ENCODE results near the gene TNS2.
"Not testable (repeated sequence)": the region's sequence is repeated elsewhere in the genome, so short reads cannot be mapped to it uniquely, and the experiment has no call there.

Gene TNS2

DNA sequence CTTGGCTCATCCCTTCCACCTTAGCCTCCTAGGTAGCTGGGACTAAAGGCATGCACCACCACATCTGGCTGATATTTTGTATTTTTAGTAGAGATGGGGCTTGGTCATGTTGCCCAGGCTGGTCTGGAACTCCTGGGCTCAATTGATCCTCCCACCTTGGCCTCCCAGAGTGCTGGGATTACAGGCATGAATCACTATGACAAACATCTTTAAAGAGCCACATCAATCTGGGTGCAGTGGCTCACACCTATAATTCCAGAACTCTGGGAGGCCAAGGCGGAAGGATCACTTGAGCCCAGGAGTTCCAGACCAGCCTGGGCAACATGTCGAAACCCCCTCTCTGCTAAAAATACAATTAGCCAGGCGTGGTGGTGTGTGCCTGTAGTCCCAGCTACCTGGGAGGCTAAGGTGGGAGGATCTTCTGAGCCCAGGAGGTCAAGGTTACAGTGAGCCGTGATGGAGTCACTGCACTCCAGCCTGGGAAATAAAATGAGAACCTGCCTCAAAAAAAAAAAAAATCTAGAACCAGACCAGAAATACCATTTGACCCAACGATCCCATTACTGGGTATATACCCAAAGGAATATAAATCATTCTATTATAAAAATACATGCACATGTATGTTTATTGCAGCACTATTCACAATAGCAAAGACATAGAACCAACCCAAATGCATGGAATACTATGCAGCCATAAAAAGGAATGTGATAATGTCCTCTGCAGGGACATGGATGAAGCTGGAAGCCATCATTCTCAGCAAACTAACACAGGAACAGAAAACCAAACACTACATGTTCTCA is 45.1 kb downstream of the TNS2 start:
- not testable (repeated sequence) for DNase-seq

DNA sequence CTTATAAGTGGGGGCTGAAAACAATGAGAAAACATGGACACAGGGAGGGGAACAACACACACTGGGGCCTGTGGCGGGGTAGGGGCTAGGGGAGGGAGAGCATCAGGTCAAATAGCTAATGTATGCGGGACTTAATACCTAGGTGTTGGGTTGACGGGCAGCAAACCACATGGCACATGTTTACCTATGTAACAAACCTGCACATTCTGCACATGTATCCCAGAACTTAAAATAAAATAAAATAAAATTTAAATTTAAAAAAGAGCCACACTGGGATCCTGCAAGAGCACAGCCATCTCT is 45.7 kb downstream of the TNS2 start:
- not testable (repeated sequence) for DNase-seq

DNA sequence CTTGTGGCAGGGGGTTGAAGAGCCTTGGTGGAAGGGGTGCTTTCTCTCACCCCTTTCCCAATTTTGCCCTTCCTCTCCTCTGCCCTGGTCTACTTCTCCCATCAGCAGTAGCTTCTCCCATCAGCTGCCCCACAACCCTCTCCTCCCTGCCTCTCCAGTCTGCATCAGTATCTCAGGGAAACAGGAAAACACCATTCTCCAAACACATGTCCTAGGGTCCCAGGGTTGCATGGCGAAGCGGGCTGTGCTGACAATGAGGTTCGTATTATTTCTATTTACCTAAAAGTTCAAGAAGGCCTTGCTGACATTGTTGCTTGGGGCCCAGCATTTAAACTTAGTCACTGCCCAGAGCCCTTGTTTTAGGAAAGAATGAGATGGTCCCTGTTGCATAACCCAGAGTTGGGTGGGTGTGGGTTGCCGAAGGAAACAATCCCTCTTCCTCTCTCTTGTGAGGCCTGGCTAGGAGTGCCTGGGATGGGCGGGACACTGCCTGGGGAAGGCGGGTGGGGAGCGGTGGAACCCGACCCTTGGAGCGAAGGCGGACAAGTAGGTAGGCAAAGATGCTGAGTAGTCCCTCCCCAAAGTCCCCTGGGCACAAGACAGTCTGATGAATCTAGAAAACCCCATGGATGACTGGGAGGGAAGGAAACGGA is 46.4 kb downstream of the TNS2 start:
- no peak for DNase-seq

DNA sequence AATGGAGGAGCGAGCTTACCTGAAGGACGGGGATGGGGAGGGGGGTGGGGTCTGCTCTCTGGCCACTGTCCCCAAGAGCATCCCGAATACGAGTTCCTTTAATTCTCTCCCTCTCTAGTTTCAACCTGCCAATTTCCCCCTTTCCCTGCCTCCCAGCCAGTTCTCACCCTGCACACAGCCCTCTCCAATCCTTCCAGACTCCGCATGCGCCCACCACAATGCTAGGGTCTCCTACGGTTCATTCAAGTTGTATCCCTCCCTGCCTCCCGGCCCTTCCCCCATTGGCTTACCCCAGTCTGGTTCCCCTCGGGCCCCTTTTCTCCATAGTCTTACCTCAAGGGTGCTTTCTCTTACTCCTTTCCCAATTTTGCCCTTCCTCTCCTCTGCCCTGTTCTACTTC is 46.9 kb downstream of the TNS2 start:
- DNase-seq = no peak

DNA sequence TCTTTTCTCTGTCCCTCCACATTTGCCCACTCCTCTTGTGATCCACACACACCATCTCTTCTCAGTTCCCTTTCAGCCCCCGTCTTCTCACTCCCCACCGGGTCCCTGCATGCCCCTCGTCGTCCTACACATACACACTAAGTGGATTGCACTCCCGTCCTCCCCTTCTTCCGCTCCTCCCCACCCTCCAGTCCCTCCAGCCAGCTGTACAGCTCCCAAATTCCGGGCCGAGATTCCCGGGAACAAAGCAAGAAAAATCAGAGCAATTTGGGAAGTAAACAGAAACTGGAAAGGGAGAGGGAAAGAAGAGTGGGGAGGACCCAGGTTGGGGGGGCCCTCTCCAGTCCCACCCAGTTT is 47.3 kb downstream of the TNS2 start:
- DNase-seq = no peak

DNA sequence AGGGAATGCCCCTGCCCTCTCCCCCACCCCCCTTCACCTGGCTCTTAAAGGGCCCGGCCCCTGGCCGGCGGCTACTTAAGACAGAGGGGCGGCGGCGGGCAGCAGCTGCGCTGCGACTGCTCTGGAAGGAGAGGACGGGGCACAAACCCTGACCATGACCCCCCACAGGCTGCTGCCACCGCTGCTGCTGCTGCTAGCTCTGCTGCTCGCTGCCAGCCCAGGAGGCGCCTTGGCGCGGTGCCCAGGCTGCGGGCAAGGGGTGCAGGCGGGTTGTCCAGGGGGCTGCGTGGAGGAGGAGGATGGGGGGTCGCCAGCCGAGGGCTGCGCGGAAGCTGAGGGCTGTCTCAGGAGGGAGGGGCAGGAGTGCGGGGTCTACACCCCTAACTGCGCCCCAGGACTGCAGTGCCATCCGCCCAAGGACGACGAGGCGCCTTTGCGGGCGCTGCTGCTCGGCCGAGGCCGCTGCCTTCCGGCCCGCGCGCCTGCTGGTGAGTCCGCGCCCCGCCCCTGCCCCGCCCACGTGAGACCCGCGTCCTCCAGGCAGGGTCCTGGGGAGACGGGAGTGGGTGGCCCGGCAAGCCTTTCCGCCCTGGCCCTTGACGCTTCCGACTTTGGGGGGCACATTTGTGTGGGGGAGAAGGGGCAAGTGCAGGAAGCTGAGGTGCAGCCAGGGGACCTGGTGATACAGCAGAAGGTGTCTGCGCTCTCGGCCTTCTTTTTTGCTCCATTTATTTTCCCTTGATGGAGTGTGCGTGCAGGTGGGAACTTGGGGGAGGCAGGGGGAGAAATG is 47.9 kb downstream of the TNS2 start, which contains the start of gene IGFBP6:
TSS of gene IGFBP6 (plus strand) at position 104 of the 790 bp plus-strand sequence. CDS start at position 155, 51 bp downstream.
- peak in 1 of 2 donors; percentile 32 for DNase-seq

DNA sequence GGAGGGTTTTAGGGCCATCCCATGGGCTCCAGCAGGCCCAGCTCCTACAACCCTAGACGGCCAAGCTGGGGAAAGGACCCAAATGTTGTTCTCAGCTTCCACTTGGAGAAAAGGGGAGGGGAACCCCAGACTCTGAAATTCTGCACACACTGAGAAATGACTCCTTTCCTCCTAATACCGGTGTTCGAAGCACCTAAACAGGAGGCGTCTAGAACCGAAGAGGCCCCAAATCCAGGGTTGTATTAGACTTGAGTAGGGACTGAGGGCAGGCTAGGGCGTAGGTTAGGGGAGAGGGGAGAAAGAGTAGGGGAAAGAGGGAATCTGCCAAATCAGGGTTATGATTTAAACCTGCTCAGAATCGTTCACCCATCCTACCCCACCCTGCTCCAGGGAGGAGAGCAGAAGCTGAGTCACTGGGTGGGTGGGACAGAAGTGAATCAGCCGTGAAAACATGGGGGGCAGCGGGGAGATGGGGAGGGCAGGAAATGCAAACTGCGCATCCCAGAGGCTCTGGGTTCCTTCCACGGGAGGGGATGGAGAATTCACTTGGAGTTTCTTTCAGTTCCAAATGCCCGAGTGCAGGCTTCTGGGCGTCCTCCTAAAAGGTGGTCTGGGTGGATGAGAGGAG is 48.6 kb downstream of the TNS2 start:
- DNase-seq = no peak

DNA sequence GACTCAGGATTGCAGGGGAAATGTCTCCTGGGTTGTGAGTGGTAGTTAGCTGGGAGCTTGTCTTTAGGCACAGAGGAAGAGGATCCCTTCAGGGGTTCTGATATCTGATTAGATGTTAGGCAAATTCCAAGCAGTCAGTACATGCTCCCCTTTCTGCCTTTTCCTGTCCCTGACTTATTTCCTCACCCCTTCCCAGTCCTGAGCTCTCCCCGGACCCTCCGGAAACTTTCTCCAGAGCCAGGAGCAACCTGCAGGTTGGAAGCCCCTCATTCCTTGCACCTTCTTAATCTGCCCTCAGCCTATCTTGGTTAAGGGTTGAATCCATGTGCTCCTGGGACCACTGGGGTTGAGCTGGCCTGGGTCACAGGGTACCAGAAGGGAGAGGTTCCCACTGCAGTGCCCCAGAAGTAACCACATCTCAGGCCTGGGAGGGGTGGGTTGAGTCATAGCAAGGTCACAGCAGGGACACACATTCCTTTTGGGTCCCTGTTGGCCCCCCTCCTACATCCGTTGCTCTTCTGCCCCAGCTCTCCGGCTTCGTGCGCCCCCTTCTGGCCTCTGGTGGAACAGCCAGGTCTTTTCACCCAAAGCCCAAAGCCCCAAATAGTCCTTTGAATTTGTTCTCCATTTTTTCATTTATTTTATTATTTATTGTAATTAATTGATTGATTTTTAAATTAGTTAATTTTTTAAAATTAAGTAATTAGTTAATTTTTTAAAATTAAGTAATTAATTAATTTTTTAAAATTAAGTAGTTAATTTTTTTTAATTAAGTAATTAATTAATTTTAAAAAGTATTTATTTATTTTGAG is 49.4 kb downstream of the TNS2 start:
- DNase-seq = peak; percentile 30 to 75

DNA sequence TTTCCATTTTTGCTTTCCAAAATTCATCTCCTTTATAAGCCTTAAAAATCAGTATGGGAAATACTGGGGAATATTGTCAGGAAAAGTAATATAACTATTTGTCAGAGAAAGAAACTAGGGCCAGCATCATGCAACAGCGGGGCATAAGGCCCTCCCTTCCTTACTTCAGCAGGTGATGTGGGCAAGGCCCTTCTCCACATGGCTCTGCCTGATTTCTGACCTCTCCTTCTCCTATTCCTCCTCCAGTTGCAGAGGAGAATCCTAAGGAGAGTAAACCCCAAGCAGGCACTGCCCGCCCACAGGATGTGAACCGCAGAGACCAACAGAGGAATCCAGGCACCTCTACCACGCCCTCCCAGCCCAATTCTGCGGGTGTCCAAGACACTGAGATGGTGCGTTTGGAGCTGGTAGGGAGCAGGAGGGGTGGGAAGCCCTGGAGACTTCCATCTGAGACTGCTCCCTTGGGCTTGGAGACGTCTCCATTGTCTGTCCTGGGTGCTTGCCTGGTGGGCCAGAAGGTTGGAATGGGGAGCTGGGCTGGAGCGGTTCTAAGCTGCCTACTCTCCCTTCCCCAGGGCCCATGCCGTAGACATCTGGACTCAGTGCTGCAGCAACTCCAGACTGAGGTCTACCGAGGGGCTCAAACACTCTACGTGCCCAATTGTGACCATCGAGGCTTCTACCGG is 50.7 kb downstream of the TNS2 start:
- DNase-seq = no peak

DNA sequence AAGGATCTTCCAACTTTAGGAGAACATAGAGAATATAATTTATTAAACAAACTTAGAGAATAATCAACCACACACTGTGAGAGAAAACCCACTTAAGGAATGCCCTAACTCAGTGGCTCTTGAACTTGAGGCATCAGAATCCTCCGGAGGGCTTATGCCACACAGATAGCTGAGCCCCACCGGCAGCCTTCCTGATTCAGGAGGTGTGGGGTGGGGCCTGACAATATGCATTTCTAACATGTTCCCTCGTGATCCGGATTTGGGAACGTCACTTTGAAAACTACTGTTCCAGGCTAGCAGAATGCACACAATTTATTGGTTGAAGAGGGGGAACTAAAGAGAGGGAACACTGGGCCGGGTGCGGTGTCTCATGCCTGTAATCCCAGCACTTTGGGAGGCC is 51.4 kb downstream of the TNS2 start:
- no peak for DNase-seq

DNA sequence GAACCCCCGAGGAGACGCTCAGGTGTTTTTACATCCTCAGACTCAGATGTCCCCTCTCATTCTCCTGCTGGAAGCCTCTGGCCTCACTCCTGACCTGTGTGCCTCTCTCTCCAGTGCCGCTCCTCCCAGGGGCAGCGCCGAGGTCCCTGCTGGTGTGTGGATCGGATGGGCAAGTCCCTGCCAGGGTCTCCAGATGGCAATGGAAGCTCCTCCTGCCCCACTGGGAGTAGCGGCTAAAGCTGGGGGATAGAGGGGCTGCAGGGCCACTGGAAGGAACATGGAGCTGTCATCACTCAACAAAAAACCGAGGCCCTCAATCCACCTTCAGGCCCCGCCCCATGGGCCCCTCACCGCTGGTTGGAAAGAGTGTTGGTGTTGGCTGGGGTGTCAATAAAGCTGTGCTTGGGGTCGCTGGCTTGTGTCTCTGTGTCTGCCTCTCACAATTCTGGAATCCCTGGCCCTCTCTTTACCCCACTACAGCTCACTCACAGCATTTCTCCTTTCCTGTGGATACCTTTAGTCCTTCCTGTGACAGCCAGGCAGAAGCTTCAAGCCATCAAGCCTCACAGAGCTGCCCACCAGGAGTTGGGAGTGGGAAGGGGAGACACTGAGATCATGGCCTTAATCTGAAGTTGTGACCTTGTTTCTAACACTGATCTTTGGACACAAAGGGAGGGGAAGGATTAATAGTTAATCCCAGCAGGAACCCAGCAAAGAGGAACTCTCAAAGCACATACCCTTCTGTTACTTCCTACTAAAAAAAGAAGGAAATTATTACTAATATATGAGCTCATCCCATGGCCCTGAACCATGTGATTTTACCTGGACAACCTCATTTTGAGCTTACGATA is 52.3 kb downstream of the TNS2 start:
- no peak for DNase-seq

DNA sequence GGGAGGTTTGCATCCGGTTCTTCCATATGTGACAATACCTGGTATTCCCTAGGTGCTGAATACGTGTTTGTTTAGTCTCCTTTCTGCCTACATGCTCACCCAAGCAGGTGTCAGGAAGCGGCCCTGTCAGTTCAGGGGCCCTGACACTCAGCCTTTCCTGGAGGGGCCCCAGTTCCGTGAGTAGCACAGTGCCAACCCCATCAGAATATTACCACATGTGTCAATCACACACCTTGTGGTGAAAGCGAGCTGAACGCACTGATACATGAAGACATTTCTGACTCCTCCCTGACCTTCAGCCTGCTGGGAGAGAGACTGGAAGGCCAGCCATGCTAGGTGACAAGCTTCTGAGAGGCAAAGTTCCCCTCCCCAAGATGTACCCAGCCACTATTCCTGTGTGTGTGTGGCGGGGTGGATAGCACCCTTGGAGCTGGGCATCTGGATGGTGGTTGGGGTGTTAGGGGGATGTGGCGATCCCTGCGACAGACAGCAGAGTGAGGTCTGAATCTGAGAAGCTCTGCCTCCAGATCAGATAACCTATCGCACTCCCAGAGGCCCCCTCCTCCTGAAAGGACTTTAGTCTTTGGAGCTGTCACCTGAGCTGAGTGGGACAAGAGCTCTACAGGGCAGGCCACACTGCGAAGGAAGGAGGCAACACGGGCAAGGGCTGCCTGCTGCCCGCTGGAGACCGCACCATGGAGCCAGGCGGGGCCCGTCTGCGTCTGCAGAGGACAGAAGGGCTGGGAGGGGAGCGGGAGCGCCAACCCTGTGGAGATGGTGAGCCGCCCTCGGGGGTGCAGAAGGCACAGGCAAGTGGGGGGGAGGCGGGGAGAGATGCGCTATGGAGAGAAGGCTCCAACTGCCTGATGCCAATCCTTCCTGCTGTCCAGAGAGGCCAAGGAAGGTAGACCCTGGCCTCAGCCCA is 53.3 kb downstream of the TNS2 start, which contains the start of gene SOAT2:
TSS of gene SOAT2 (plus strand) at position 604 of the 925 bp plus-strand sequence. CDS start at position 696, 92 bp downstream.
- no peak for DNase-seq

DNA sequence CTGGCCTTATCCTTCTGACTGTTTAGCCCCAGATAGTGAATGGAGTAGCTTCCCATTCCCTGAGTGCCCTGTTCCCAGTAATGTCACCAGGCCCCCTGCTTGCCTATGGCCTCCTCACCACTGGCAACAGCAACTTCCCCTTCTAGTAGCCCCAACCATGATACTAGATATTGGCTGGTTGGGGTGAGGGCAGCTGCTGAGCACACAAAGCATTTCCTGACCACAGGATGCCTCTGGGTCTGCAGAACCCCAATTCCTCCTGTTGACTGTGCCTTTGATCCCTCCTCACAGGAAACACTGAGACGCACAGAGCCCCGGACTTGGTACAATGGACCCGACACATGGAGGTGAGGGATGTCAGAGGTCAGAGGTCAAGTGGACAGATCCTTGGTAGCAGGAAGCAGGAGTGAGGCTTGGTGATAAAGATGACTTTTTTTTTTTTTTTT is 54.0 kb downstream of the TNS2 start:
- DNase-seq = no peak

DNA sequence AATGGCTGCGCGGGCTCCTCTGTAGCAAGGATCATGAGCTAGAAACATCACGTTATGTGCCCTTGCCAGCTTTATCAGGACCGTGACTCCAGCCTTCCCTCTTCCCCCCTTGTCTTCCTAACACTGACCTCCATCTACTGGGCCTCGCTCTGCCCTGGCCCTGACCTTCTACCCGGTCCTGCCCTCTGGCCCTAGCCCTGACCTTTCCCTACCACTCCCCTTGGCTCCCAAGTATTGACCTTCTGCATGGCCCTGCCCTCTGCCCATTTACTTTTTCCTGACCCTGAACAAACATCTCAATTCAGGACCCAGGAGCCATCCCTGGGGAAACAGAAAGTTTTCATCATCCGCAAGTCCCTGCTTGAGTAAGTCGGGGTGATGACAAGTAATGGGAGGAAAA is 55.4 kb downstream of the TNS2 start:
- DNase-seq = no peak

DNA sequence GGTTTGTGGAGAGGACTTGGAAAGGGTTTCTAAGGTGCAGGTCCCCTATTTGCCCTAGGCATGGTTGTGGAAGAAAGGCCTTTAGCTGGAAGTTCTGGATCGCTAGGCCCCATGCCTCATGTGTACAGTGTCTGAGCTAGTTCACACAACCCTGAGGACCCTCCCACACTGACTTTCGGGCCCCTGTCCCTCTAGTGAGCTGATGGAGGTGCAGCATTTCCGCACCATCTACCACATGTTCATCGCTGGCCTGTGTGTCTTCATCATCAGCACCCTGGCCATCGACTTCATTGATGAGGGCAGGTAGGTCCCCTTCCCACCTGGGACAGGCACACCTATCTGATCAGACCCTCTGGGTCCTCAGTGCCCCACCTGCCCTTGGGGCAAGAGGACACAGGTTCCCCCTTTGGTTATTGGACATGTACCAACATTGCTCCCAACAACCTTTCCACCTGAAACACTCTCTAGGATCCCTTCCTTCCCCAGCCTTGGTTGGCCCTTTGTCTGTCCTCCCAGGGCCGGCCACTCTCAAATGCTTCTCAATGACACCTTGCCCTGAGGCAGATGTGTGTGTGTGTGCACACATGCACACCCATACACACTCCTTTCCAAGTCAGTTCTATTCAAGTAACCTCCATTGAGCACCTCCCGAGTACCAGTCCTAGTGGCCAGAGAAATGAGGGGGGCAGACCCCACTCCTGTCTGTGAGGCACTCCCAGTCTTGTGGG is 56.0 kb downstream of the TNS2 start:
- no peak for DNase-seq

DNA sequence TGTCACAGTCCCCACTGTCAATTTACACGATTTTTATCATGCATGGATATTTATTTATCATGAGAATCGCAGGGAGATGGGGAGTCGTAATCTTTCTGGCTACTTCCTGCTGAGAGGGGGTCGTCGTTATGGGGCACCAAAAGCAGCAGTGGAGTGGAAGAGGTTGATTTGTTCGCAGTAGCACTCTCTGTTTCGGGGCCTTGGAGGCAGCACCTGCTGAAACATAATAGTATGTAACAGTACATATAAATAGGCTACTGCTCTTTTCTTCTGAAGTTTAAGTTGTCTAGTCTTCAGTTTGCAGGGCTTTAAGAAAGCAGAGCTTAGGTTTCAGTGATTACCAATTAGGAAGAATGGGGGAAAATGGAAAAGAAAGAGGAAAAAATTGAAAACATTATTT is 57.3 kb downstream of the TNS2 start:
- DNase-seq = no peak

DNA sequence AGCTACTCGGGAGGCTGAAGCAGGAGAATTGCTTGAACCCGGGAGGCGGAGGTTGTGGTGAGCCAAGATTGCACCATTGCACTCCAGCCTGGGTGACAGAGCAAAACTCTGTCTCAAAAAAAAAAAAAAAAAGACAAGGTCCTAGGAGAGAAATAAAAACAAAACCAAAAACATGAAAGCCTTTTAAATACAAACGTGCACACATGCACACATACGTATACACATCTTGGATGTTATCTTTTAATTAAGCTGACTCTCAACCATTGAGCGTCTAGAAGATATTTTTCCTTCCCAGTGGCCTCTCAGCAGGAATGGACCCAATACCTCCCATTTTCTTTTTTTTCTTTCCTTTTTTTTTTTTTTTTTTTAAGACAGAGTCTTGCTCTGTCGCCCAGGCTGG is 62.6 kb downstream of the TNS2 start:
- DNase-seq = not testable (repeated sequence)

DNA sequence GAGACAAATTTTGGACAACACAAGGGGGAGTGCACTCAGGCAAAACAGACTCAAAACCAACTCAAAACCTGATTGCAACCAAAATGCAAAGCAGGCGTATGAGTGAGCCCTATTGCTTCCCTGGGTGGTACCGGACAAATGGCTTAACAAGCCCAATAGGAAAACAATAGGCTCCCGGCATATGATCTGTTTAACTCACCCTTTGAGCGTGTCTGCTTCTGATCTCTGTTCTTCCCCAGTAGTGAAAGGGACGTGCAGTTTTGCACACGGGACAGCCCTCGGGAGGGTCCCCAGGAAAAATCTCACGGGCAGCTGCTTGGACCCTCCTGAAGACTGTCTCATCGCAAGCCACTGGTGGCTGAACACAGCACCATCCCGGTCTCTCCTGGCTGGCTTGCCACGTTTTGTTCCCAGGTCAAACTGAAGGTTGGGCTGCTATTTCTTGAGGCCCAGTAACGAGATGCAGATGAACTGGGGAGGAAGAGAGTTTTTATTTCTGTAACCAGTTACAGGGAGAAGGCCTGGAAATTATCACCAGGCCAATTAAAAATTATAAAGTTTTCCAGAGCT is 63.4 kb downstream of the TNS2 start:
- DNase-seq = no peak

Data from hippocampal formation (tissue), 2 donors.